Measurements from ENCODE around the gene ZBTB20.

Gene ZBTB20

DNA sequence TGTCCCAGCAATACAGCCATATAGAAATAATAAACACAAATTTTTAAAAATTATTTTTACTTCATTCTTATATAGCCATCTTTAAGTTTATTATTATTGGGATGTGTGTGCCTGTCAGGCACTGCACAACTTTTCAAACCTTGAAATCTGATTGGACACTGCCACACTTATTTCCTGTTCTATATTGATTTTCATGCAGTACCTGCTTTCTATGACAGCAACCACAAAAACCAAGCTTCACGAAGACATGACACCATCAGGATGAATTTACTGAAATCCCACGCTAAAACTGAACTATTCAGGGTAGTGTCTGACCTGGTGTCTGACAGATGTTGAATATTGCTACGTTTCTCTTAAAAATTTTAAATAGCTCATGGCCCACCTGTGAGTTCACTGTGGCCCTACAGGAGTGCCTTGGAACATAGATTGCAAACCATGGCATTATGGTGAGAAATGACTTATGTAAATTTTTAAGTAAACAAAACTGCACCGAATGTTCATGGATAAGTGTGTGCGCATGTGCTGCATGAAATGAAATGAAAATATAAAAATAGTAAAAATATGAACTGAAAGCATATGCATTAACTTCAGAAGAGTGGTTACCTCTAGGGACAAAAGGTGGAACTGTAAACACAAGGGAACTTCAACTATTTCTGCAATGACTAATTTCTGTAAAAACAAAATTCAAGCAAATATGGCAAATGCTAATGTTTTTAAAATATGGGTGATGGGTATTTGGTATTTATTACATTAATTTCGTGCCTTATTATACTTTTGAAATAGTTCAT is 152.3 kb downstream of the ZBTB20 start:
- DNase-seq (ENCODE audit: low read depth), result no peak
- H3K4me3 ChIP-seq (ENCODE audit: low read length), result no peak overlapping the region
- TF ChIP-seq, protein P1, sequence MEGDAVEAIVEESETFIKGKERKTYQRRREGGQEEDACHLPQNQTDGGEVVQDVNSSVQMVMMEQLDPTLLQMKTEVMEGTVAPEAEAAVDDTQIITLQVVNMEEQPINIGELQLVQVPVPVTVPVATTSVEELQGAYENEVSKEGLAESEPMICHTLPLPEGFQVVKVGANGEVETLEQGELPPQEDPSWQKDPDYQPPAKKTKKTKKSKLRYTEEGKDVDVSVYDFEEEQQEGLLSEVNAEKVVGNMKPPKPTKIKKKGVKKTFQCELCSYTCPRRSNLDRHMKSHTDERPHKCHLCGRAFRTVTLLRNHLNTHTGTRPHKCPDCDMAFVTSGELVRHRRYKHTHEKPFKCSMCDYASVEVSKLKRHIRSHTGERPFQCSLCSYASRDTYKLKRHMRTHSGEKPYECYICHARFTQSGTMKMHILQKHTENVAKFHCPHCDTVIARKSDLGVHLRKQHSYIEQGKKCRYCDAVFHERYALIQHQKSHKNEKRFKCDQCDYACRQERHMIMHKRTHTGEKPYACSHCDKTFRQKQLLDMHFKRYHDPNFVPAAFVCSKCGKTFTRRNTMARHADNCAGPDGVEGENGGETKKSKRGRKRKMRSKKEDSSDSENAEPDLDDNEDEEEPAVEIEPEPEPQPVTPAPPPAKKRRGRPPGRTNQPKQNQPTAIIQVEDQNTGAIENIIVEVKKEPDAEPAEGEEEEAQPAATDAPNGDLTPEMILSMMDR (conservative IDR thresholded peaks at IDR 0.05; ENCODE audit: low read depth, low read length), result no peak

DNA sequence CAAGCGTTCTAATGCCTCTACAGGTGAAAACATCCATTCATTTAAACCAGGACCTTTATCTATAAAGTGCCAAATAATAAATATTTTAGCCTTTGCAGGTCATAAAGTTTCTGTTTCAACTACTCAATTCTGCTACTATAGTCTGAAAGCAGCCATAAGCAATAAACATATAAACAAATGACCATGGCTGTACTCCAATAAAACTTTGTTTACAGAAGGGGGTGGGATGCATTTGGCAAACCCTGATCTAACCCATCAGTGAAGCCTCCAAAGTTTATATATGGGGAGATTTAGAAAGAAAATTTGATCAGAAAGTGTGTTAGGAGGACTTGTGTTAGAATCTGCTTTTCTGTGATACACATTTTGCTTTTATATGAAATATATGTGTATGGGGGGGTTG is 161.3 kb downstream of the ZBTB20 start:
- H3K4me3 ChIP-seq (ENCODE audit: low read length), result no peak overlapping the region
- TF ChIP-seq, protein P1 (conservative IDR thresholded peaks at IDR 0.05; ENCODE audit: low read depth, low read length), result no peak
- no peak for DNase-seq (ENCODE audit: low read depth)

DNA sequence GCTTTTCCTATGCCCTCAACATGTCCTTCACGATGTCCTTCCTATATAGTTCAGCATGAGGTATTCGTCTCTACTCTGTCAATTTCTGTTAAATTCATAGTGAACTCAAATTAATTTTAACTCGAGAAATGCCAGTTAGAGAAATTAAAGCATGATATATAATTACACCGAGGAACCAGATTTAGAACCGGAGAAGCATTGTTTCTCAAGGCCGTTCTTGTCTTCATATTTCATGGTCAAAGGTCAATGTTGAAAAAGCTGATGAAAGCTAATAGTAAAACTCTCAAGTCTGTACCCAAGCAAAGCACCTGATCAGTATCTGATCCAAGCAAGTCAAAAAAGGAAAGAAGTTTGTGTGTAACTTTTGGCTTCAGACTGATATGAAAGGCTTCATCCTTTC is 163.8 kb downstream of the ZBTB20 start:
- no peak overlapping the region for H3K4me3 ChIP-seq (ENCODE audit: low read length)
- TF ChIP-seq, protein P1 (conservative IDR thresholded peaks at IDR 0.05; ENCODE audit: low read depth, low read length), result no peak
- DNase-seq (ENCODE audit: low read depth), result no peak

DNA sequence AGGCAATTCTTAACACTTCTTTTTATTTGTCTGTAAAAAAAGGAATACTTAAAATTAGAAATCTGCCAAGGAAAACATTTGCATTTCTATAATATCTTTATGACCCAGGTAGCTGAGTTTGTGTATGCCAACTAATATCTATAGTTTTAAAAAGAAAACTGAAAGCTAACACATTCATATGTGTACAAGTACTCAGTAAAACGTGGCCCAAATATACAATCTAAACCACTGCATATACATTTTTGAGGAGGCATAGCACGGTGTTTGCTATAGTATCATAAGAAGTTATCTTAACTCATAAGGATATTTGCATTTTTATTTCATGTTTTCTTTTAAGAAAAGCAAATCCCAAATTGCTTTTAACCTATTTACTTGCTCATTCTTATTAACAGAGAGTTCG is 172.7 kb downstream of the ZBTB20 start:
- no peak overlapping the region for H3K4me3 ChIP-seq (ENCODE audit: low read length)
- TF ChIP-seq, protein P1 (conservative IDR thresholded peaks at IDR 0.05; ENCODE audit: low read depth, low read length), result no peak
- DNase-seq (ENCODE audit: low read depth), result no peak

DNA sequence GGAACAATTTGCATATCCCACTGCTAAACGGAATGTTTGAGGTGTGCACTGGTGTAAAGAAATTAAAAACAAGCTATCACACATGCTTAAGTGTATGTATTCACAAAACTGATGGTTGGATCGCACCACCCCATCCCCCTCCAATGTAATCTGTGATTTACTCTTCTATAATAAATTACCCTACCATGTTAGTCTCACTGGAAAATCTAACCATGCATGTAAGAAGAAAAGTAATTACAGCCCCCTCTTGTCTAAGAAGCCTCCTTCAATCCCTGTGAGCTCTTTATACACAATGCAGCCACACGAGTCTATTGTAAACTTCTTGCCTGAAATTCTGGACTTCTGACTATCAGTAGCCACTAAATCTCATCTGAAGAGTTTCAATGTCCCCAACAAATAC is 173.6 kb downstream of the ZBTB20 start:
- TF ChIP-seq, protein P1 (conservative IDR thresholded peaks at IDR 0.05; ENCODE audit: low read depth, low read length), result no peak
- no peak overlapping the region for H3K4me3 ChIP-seq (ENCODE audit: low read length)
- no peak for DNase-seq (ENCODE audit: low read depth)

DNA sequence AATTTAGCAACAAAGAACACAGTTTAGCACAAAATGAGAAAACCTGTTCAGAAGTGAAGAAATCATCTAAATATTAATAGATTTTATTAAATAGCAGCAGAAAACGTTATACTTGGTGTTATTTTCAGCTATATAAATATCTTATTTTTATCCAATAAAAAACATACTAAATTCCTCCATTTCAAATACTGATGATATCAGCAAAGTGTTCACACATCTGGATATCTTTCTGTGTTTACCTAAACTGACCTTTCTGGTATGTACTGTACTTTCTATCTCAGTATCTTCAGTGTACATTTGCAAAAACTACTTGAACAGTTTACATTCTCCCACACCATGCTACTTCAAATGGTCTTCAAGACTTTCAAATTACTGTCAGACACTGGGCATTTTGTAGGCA is 179.9 kb downstream of the ZBTB20 start:
- no peak overlapping the region for H3K4me3 ChIP-seq (ENCODE audit: low read length)
- TF ChIP-seq, protein P1 (conservative IDR thresholded peaks at IDR 0.05; ENCODE audit: low read depth, low read length), result no peak
- no peak for DNase-seq (ENCODE audit: low read depth)

DNA sequence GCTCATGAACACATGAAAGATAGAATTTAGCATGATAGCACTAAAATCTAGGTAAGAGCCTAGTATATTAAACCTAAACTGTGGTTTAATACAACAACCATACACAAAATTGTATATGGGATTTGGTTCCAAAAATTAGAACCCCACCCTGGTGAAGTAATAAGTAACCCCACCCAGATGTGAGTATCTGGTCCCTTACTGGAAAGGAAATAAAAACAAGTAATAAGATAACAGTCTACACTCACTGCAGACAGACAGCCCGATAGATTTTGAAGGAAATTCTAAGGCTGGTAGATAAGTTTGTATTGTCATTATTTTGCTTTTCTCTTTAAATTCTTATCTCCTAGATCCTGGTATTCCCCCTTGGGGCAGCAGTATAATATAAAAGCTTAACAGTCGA is 184.9 kb downstream of the ZBTB20 start:
- TF ChIP-seq, protein P1 (conservative IDR thresholded peaks at IDR 0.05; ENCODE audit: low read depth, low read length), result no peak

More for the DNA sequence above, 184.9 kb downstream of the ZBTB20 start:
- no peak for DNase-seq (ENCODE audit: low read depth)
- H3K4me3 ChIP-seq (ENCODE audit: low read length), result no peak overlapping the region
